Spinal cord (tissue), 10 donors: ENCODE measurements around the gene SMO. TPM values are rescaled to one million over a fixed set of nuclear protein-coding genes. Genes with fewer than 3 reads are reported as not detected.

Experiments
- DNase-seq, 6 donors: peaks; one replicate each; pipeline versions ENCODE4 v3.0.0 to v3.0.0-alpha.2; 2013 to 2015; ENCODE audit warnings: low spot score in 6 of 6, low read depth in 4 of 6
- H3K27ac ChIP-seq: one replicate; pipeline ENCODE4 v1.5.1; 2013; ENCODE audit warnings: low read depth, low read length, control low read depth
- H3K27me3 ChIP-seq: one replicate; pipeline ENCODE4 v1.6.1; 2013; ENCODE audit warnings: low read length; ENCODE audit not compliant: control insufficient read depth, insufficient read depth
- H3K36me3 ChIP-seq: one replicate; pipeline ENCODE4 v1.6.1; 2013; ENCODE audit warnings: low read length; ENCODE audit not compliant: control insufficient read depth, insufficient read depth
- H3K4me1 ChIP-seq: one replicate; pipeline ENCODE4 v1.6.1; 2013; ENCODE audit warnings: low read length; ENCODE audit not compliant: control insufficient read depth, insufficient read depth
- H3K4me3 ChIP-seq: one replicate; pipeline ENCODE4 v1.5.1; 2013; ENCODE audit warnings: low read depth, low read length, control low read depth
- H3K9me3 ChIP-seq: one replicate; pipeline ENCODE4 v1.6.1; 2013; ENCODE audit warnings: low read length; ENCODE audit not compliant: control insufficient read depth, insufficient read depth
- WGBS: methylation state at CpG from one replicate; pipeline ENCODE4 v1.1.5; 2013; ENCODE audit warnings: missing lambda C conversion rate; ENCODE audit not compliant: insufficient coverage; 5-methylcytosine and 5-hydroxymethylcytosine counted together
- long read RNA-seq, 4 donors: transcript quantifications; one replicate each; lab custom pipeline, GENCODE V29; 2026
- polyA plus RNA-seq, 2 donors: library from polyadenylated mRNA; unstranded; fragments of 120-200 nt; gene quantifications; one replicate each; pipeline ENCODE4 v1.2.1, GENCODE V29; 2013; ENCODE audit not compliant: insufficient read length in 2 of 2
- total RNA-seq, 2 donors: library from RNA; depleted of rRNA in 1 of 2; stranded (reverse); fragments of 120-200 nt in 1 of 2; fragments of >200 nt in 1 of 2; gene quantifications; one replicate each; pipeline versions ENCODE4 v1.2.3 to v1.2.4, GENCODE V29; 2013 to 2014
- donor health status: healthy.

SMO gene
- total RNA-seq (10 to 100 TPM; 17.0 to 49.0 TPM), polyA plus RNA-seq (10 to 100 TPM; 27.9 to 38.1 TPM)
- long read RNA-seq, donor 1, partial matches to known transcripts, result 0 of 2 reads
- long read RNA-seq, donor 1, other reads (novel, unspliced or antisense), result 0 of 2 reads
- long read RNA-seq, donor 2, partial matches to known transcripts, result 5 of 8 reads
- long read RNA-seq, donor 2, other reads (novel, unspliced or antisense), result 0 of 8 reads
- long read RNA-seq, donor 3, partial matches to known transcripts, result 0 of 1 reads
- long read RNA-seq, donor 3, other reads (novel, unspliced or antisense), result 0 of 1 reads
- long read RNA-seq, donor 4, partial matches to known transcripts, result 16 of 20 reads
- long read RNA-seq, donor 4, other reads (novel, unspliced or antisense), result 0 of 20 reads

GRCh38 chr7:129188372-129188891 lies at the start of gene SMO:
SMO (plus strand) TSS chr7:129188633; CDS start chr7:129189152, 519 bp downstream.
- Histone ChIP-seq H3K27ac (peak within 1 kb of the TSS; percentile 79), H3K4me3 (peak within 1 kb of the TSS; percentile 69), H3K27me3 (peaks cover 11% of the 10 kb centered on the region), H3K36me3 (no peaks in the 10 kb centered on the region), H3K9me3 (no peaks in the 10 kb centered on the region), H3K4me1 (peaks cover 18% of the 10 kb centered on the region)
- DNase-seq, result peak in 4 of 6 donors; percentile 39 to 91 (median 71)
- WGBS, result under 1% methylated on average over 42 of the region's 48 CpGs

DNA sequence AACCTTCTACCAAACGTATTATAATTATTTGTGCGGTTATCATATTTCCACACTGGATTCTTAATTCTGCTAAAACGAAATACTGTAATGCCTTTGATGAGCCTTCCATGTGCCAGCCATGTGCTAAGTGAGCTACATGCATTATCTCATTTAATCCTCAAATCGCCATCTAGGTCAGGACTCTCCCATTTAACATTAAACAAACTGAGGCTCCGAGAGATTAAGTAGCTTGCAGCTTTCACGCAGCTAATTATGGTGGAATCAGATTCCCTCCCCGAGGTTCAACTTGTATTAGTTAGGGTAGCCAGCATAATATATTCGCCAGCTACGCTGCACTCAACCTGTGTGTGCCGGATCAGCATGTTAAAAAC lies 44.7 kb upstream of the SMO start:
- Histone ChIP-seq H3K4me1 (peaks cover 16% of the 10 kb centered on the region), H3K27ac (no peak overlapping the region), H3K27me3 (peaks cover 18% of the 10 kb centered on the region), H3K36me3 (no peaks in the 10 kb centered on the region), H3K9me3 (no peaks in the 10 kb centered on the region), H3K4me3 (peak overlapping the region; percentile 46)
- DNase-seq, result no peak
- 43% methylated on average over 6 of the region's 10 CpGs for WGBS

DNA sequence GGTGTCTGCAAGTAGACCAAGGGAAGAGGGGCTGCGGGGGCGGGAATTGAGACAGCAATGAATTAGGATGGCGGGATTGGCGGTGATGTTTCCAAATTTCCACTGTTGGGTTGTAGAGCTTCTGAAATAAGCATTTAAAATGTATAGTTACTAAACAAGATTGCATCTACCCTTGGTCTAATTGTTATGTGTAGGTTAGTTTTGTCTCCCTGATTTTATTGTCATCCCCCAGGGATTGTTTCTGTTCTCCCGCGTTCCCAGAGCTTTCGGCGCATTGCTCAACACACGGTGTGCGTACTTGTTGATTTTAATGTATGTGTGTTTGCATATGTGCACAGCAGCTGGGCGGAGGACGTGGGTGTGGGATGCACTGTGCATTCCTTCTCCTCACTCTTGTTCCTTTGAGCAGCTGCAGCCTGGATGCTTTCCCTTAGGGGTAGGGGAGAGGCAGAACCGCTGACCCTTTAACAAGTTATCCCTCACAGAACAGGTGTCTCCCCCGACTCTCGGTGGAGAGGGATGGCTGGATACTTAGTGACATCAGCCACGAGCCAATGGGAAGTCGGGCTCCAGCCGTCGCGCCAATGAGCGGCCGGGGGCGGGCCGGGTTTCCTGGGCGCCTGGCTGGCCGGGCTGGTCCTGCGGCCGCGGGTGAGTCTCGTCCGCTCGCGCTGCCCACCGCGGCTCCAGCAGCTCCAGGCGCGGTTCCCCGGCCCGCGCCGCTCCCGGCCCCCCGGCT lies 44.2 kb upstream of the SMO start, which contains the start of gene TSPAN33:
TSS of gene TSPAN33 (plus strand) at position 613 of the 739 bp plus-strand sequence. CDS start 274 bp downstream, outside the sequence.
- H3K4me3 ChIP-seq, result peak within 1 kb of the TSS; percentile 46
- peaks cover 18% of the 10 kb centered on the region for H3K27me3 ChIP-seq
- no peaks in the 10 kb centered on the region for H3K36me3 ChIP-seq
- H3K27ac ChIP-seq, result no peak within 1 kb of the TSS
- 0% methylated on average over 30 of the region's 43 CpGs for WGBS
- no peaks in the 10 kb centered on the region for H3K9me3 ChIP-seq
- peaks cover 16% of the 10 kb centered on the region for H3K4me1 ChIP-seq
- DNase-seq, result peak; percentile 47 to 93 (median 70)

DNA sequence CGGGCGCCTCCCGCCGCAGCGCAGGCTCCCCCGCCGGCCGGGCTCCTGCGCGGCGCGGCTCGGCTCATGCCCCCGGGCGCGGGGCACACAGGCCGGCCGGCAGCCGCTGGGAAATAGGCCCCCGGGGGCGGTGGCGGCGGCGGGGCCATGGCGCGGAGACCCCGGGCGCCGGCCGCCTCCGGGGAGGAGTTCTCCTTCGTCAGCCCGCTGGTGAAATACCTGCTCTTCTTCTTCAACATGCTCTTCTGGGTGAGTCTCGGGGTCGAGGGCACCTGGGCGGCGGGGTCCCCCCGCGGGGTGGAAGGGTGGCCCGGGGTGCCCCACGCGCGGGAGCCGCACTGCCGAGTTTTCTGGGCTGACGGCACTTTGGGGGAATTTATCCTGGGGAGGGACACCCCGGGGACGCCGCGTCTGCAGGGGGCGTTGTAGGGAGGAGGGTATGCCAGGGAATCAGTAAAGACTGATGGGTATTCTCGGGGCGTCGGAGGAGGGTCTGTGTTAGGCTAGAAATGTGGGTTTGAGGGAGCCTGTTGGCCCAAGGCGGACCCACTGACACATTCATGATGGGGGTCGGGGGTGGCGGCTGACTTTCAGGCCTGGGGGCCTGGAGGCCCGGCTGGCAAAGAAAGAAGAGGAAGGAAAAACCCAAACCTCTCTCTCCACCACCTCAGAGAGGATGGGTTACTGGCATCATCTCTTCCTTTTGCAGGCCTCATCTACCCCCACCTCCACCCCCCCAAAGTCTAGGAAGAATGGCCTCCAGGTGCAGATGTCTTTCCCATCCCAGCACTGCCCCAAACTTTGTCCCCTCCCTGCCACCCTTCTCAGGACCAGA lies 43.4 kb upstream of the SMO start:
- no peaks in the 10 kb centered on the region for H3K36me3 ChIP-seq
- H3K9me3 ChIP-seq, result no peaks in the 10 kb centered on the region
- WGBS, result 1% methylated on average over 54 of the region's 58 CpGs
- peaks cover 20% of the 10 kb centered on the region for H3K4me1 ChIP-seq
- peak overlapping the region; percentile 37 for H3K4me3 ChIP-seq
- peak in 1 of 6 donors; percentile 6 for DNase-seq
- peaks cover 18% of the 10 kb centered on the region for H3K27me3 ChIP-seq
- no peak overlapping the region for H3K27ac ChIP-seq

- Histone ChIP-seq H3K4me3 (no peak overlapping the region), H3K4me1 (peaks cover 22% of the 10 kb centered on the region), H3K36me3 (no peaks in the 10 kb centered on the region), H3K27ac (no peak overlapping the region), H3K9me3 (no peaks in the 10 kb centered on the region), H3K27me3 (peaks cover 18% of the 10 kb centered on the region)
- 81% methylated on average over 8 of the region's 8 CpGs for WGBS
- DNase-seq, result no peak
Measured at GRCh38 chr7:129146237-129146979, 42.0 kb upstream of the SMO start.

- peaks cover 22% of the 10 kb centered on the region for H3K4me1 ChIP-seq
- H3K27me3 ChIP-seq, result peaks cover 14% of the 10 kb centered on the region
- WGBS, result 86% methylated on average over 3 of the region's 3 CpGs
- H3K9me3 ChIP-seq, result no peaks in the 10 kb centered on the region
- no peak overlapping the region for H3K27ac ChIP-seq
- no peak for DNase-seq
- H3K4me3 ChIP-seq, result no peak overlapping the region
- no peaks in the 10 kb centered on the region for H3K36me3 ChIP-seq
Measured at GRCh38 chr7:129147731-129148130, 40.7 kb upstream of the SMO start.

DNA sequence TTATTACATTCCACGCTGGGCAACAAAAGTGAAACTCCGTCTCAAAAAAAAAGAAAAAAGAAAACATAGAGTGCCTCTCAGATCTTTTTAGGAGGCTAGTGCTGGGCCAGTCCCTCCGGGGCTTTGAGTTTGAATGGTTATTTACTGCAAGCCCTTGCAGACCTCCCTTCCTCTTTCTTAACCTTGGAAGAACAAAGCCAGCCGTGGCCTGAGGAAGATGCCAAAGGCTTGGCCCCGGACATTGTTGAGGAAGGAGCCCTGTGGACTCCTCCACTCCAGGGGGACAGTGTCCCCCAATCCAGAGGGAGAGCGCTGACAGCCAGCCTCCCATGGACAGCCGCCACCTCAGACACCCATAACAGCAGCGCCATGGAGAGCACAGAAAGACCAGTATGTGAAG lies 38.9 kb upstream of the SMO start:
- H3K36me3 ChIP-seq, result no peaks in the 10 kb centered on the region
- H3K27ac ChIP-seq, result no peak overlapping the region
- no peaks in the 10 kb centered on the region for H3K27me3 ChIP-seq
- WGBS, result 70% methylated on average over 4 of the region's 8 CpGs
- H3K4me3 ChIP-seq, result no peak overlapping the region
- H3K4me1 ChIP-seq, result peaks cover 17% of the 10 kb centered on the region
- H3K9me3 ChIP-seq, result no peaks in the 10 kb centered on the region
- DNase-seq, result no peak

- peak in 1 of 6 donors; percentile 25 for DNase-seq
- Histone ChIP-seq H3K27ac (no peak overlapping the region), H3K36me3 (no peaks in the 10 kb centered on the region), H3K4me1 (peaks cover 11% of the 10 kb centered on the region), H3K9me3 (no peaks in the 10 kb centered on the region), H3K4me3 (no peak overlapping the region), H3K27me3 (no peaks in the 10 kb centered on the region)
- WGBS, result 75% methylated on average over 4 of the region's 8 CpGs
Measured at GRCh38 chr7:129150199-129150996, 38.0 kb upstream of the SMO start.
